ENCODE data around the gene CLSTN2. TPM values are rescaled to one million over a fixed set of nuclear protein-coding genes. Genes with fewer than 3 reads are reported as not detected.

The CLSTN2 gene
- total and polyA plus RNA-seq, 2 experiments from 2014 or later: 3.5 to 7.0 TPM

DNA sequence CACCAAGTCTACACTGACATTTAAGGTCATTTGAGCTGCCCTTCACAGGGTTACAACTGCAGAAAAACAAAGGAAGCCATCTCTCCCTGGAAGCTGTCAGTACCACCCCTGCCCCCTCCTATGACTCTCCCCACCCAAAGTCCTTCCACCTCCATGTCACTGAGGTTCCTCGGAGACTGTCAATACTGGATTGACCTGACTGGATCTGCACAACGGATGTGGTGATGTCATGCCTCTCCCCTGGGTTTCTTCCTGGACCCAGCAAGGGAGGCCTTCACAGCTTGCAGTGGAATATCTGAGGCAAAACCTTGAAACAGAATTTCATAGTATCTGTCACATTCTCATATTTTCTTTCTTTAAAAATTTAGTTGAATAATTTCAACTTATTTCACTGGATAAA is 153.5 kb downstream of the CLSTN2 start:
- TF ChIP-seq CTCF (IDR thresholded peaks at IDR 0.05; ENCODE audit: low read depth, low read length): no peak
- no peak overlapping the region for H3K4me3 ChIP-seq

GRCh38 chr3:140089403-140090072 is 154.6 kb downstream of the CLSTN2 start:
- no peaks in the 10 kb centered on the region for H3K36me3 ChIP-seq
- no peaks in the 10 kb centered on the region for H3K27me3 ChIP-seq
- no peak overlapping the region for H3K27ac ChIP-seq
- H3K4me3 ChIP-seq: no peak overlapping the region
- no peaks in the 10 kb centered on the region for H3K9me3 ChIP-seq (ENCODE audit: low read depth)
- no peak for TF ChIP-seq CTCF (IDR thresholded peaks at IDR 0.05; ENCODE audit: low read depth, low read length)
- no peak for DNase-seq (ENCODE audit: low read depth in 1 of 2, low spot score in 1 of 2)
- H3K4me1 ChIP-seq (ENCODE audit: low read depth): no peaks in the 10 kb centered on the region

More for the DNA sequence above, 153.5 kb downstream of the CLSTN2 start:
- DNase-seq (ENCODE audit: low read depth in 1 of 2, low spot score in 1 of 2): no peak
- Histone ChIP-seq H3K4me1 (ENCODE audit: low read depth) (no peaks in the 10 kb centered on the region), H3K27ac (no peak overlapping the region), H3K9me3 (ENCODE audit: low read depth) (no peaks in the 10 kb centered on the region), H3K27me3 (no peaks in the 10 kb centered on the region), H3K36me3 (no peaks in the 10 kb centered on the region)

- H3K36me3 ChIP-seq: no peaks in the 10 kb centered on the region
- no peaks in the 10 kb centered on the region for H3K27me3 ChIP-seq
- no peak for TF ChIP-seq CTCF (IDR thresholded peaks at IDR 0.05; ENCODE audit: low read depth, low read length)
- H3K9me3 ChIP-seq (ENCODE audit: low read depth): no peaks in the 10 kb centered on the region
- H3K27ac ChIP-seq: no peak overlapping the region
- peak in 1 of 2 donors; percentile 1 for DNase-seq (ENCODE audit: low read depth in 1 of 2, low spot score in 1 of 2)
- no peak overlapping the region for H3K4me3 ChIP-seq
- H3K4me1 ChIP-seq (ENCODE audit: low read depth): no peaks in the 10 kb centered on the region
Measured at GRCh38 chr3:140091143-140091542, 156.2 kb downstream of the CLSTN2 start.

- Histone ChIP-seq H3K4me3 (no peak overlapping the region), H3K9me3 (ENCODE audit: low read depth) (no peaks in the 10 kb centered on the region), H3K27me3 (no peaks in the 10 kb centered on the region), H3K27ac (no peak overlapping the region), H3K36me3 (no peaks in the 10 kb centered on the region), H3K4me1 (ENCODE audit: low read depth) (no peaks in the 10 kb centered on the region)
- DNase-seq (ENCODE audit: low read depth in 1 of 2, low spot score in 1 of 2): no peak
- TF ChIP-seq CTCF (IDR thresholded peaks at IDR 0.05; ENCODE audit: low read depth, low read length): no peak
Measured at GRCh38 chr3:140092848-140093536, 158.0 kb downstream of the CLSTN2 start.

DNA sequence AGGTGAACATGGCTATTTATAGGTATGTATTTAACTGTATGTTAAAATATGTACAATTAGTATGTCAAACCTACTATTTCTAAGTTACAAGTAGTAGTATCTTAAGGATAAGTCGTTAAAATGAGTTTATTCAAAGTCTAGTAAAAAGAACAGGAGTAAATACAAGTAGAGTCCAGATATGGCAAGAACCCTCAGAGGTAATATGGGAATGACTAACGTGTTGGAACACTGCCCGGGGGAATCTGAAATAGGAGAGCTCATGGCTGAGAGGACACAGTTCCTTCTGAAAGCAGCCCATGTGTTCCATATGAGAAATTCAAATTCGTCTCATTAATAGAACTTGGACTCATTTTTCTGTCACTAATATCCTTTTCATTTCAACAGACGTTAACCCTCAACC is 158.8 kb downstream of the CLSTN2 start:
- no peaks in the 10 kb centered on the region for H3K36me3 ChIP-seq
- TF ChIP-seq CTCF (IDR thresholded peaks at IDR 0.05; ENCODE audit: low read depth, low read length): no peak
- no peaks in the 10 kb centered on the region for H3K4me1 ChIP-seq (ENCODE audit: low read depth)
- H3K9me3 ChIP-seq (ENCODE audit: low read depth): no peaks in the 10 kb centered on the region
- DNase-seq (ENCODE audit: low read depth in 1 of 2, low spot score in 1 of 2): peak in 1 of 2 donors; percentile 61
- no peak overlapping the region for H3K27ac ChIP-seq
- no peak overlapping the region for H3K4me3 ChIP-seq
- no peaks in the 10 kb centered on the region for H3K27me3 ChIP-seq

All from cardiac muscle cell (in vitro differentiated cells and primary cell).